Thyroid gland (tissue), 4 donors: ENCODE results near the gene SNCAIP. TPM values are rescaled to one million over a fixed set of nuclear protein-coding genes. Genes with fewer than 3 reads are reported as not detected.

Experiments used
- DNase-seq, 2 donors: peaks; one replicate each; pipeline ENCODE4 v3.0.0-alpha.2; 2019
- H3K27ac ChIP-seq, 3 donors: fragments of 200-600 bp; sonication (generic); 1 replicate in 2 of 3; 2 replicates in 1 of 3; pipeline ENCODE4 v1.5.1; 2016 to 2019; ENCODE audit warnings: mild to moderate bottlenecking in 1 of 3, moderate library complexity in 1 of 3
- H3K27me3 ChIP-seq: fragments of 200-600 bp; sonication (generic); one replicate; pipeline ENCODE4 v1.5.1; 2019
- H3K36me3 ChIP-seq, 2 donors: fragments of 200-600 bp; sonication (generic); one replicate each; pipeline ENCODE4 v1.5.1; 2016 to 2019
- H3K4me1 ChIP-seq, 2 donors: fragments of 200-600 bp; sonication (generic); one replicate each; pipeline ENCODE4 v1.5.1; 2017 to 2019
- H3K4me3 ChIP-seq, 3 donors: fragments of 200-600 bp; sonication (generic); replicated peaks in 1 of 3; 1 replicate in 2 of 3; 2 replicates in 1 of 3; pipeline ENCODE4 v1.5.1; 2016; ENCODE audit warnings: mild to moderate bottlenecking in 1 of 3
- H3K9me3 ChIP-seq: fragments of 200-600 bp; sonication (generic); one replicate; pipeline ENCODE4 v1.5.1; 2017
- CTCF ChIP-seq, 6 experiments: fragments of 200-600 bp in 3 of 6; fragments of 450-650 bp in 3 of 6; sonication (generic) in 3 of 6; IDR thresholded peaks; one replicate each; pipeline ENCODE4 v1.5.1; 2016 to 2019; ENCODE audit warnings: antibody characterized with exemption in 6 of 6, mild to moderate bottlenecking in 2 of 6, inconsistent platforms in 1 of 6, moderate library complexity in 1 of 6
- POLR2A ChIP-seq, 2 donors: fragments of 450-650 bp; IDR thresholded peaks; one replicate each; pipeline ENCODE4 v1.6.1; 2017; ENCODE audit warnings: antibody characterized with exemption in 2 of 2, mild to moderate bottlenecking in 2 of 2, moderate library complexity in 1 of 2
- WGBS, 2 donors: methylation state at CpG; one replicate each; pipeline ENCODE4 v1.1.5; 2017; 5-methylcytosine and 5-hydroxymethylcytosine counted together
- intact Hi-C: fragments of 100-400 bp; cut with DNase I; formaldehyde crosslinking; loops from one replicate; pipeline ENCODE4 v1.15.1; 2023
- total RNA-seq, 4 donors: library from RNA; depleted of rRNA; stranded (reverse); fragments of >200 nt; gene quantifications; one replicate each; pipeline ENCODE4 v1.2.3, GENCODE V29; 2016

The SNCAIP gene
- total RNA-seq, 4 donors from 2014 or later = 4.0 to 12.8 (median 9.8) TPM

GRCh38 chr5:122391621-122392020 is 79.6 kb downstream of the SNCAIP start:
- no peaks in the 10 kb centered on the region for H3K36me3 ChIP-seq
- no peak for DNase-seq
- H3K27me3 ChIP-seq = no peaks in the 10 kb centered on the region
- no peak overlapping the region for H3K4me3 ChIP-seq
- intact Hi-C loops = no loop called here
- no peak overlapping the region for H3K27ac ChIP-seq
- no peaks in the 10 kb centered on the region for H3K4me1 ChIP-seq
- WGBS, 2 donors = 85 to 86% methylated on average over 3 of the region's 3 CpGs
- no peaks in the 10 kb centered on the region for H3K9me3 ChIP-seq
- no peak for TF ChIP-seq CTCF (IDR thresholded peaks at IDR 0.05)
- TF ChIP-seq POLR2A (IDR thresholded peaks at IDR 0.05) = no peak

- H3K4me3 ChIP-seq = no peak overlapping the region
- no peaks in the 10 kb centered on the region for H3K9me3 ChIP-seq
- H3K27me3 ChIP-seq = no peaks in the 10 kb centered on the region
- H3K36me3 ChIP-seq = no peaks in the 10 kb centered on the region
- DNase-seq = no peak
- WGBS, 2 donors = 95% methylated on average over 2 of the region's 2 CpGs
- intact Hi-C loops = no loop called here
- no peak overlapping the region for H3K27ac ChIP-seq
- no peaks in the 10 kb centered on the region for H3K4me1 ChIP-seq
- TF ChIP-seq POLR2A (IDR thresholded peaks at IDR 0.05) = no peak
- TF ChIP-seq CTCF (IDR thresholded peaks at IDR 0.05) = no peak
Observed at GRCh38 chr5:122392224-122392623, 80.2 kb downstream of the SNCAIP start.

DNA sequence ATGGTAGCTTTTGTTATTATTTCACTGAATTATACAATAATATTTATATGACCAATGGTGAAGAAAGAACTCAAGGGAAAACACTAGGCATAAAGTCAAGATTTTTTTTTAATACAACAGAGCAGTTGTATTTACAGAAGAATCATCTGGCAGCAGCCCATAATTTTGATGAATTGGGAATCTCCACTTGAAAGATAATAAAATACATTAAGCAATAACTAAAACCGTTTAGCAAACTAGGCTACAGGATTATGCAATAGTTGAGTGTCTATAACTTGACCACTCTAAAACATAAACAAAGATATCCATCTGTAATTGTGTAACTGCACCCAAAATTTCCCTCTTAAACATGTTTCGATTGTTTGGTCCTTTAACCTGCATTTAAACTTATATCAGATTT is 80.8 kb downstream of the SNCAIP start:
- DNase-seq = no peak
- no peak overlapping the region for H3K4me3 ChIP-seq
- H3K4me1 ChIP-seq = no peaks in the 10 kb centered on the region
- WGBS, 2 donors = 51 to 55% methylated on average over 2 of the region's 2 CpGs
- intact Hi-C loops = no loop called here
- no peaks in the 10 kb centered on the region for H3K36me3 ChIP-seq
- TF ChIP-seq POLR2A (IDR thresholded peaks at IDR 0.05) (no peak), CTCF (IDR thresholded peaks at IDR 0.05) (no peak)
- H3K27me3 ChIP-seq = no peaks in the 10 kb centered on the region
- no peak overlapping the region for H3K27ac ChIP-seq
- no peaks in the 10 kb centered on the region for H3K9me3 ChIP-seq

- Histone ChIP-seq H3K36me3 (no peaks in the 10 kb centered on the region), H3K9me3 (no peaks in the 10 kb centered on the region), H3K27ac (no peak overlapping the region), H3K27me3 (no peaks in the 10 kb centered on the region), H3K4me3 (no peak overlapping the region), H3K4me1 (no peaks in the 10 kb centered on the region)
- no peak for DNase-seq
- intact Hi-C loops = no loop called here
- no peak for TF ChIP-seq CTCF (IDR thresholded peaks at IDR 0.05)
- 74 to 86% methylated on average over 6 of the region's 6 CpGs for WGBS, 2 donors
Observed at GRCh38 chr5:122394284-122394930, 82.4 kb downstream of the SNCAIP start.

DNA sequence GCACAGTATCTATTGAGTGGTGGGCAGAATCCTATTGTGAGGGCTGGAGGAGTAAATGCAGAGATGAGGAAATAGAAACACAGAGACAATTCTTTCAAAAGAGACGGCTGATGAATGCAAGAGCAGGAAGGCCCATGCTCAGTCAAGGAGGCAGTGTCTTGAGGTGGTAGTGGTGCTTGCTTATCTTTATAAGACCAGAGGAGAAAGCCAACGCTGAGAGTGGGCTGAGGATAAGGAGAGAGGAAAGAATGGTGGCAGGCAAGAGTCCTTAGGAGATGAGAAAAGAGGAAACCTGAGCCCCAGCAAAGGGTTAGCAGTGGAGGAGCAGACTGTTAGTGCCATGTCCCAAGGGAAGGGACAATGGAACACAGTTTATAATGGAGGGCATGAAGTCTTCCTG is 86.0 kb downstream of the SNCAIP start:
- H3K27me3 ChIP-seq = no peaks in the 10 kb centered on the region
- H3K4me3 ChIP-seq = no peak overlapping the region
- H3K27ac ChIP-seq = no peak overlapping the region
- WGBS, 2 donors = 77 to 83% methylated on average over 2 of the region's 2 CpGs
- no peaks in the 10 kb centered on the region for H3K36me3 ChIP-seq
- no peaks in the 10 kb centered on the region for H3K9me3 ChIP-seq
- TF ChIP-seq CTCF (IDR thresholded peaks at IDR 0.05) = no peak
- no peak for TF ChIP-seq POLR2A (IDR thresholded peaks at IDR 0.05)
- H3K4me1 ChIP-seq = no peaks in the 10 kb centered on the region
- no peak for DNase-seq
- intact Hi-C loops = no loop called here
